DND-41 (cell line): ENCODE measurements around the gene AQP2.

ENCODE experiments used
- CTCF ChIP-seq: IDR thresholded peaks from 2 replicates; pipeline ENCODE4 v1.5.1; 2012; ENCODE audit warnings: borderline replicate concordance, low read length, moderate library complexity, mild to moderate bottlenecking; ENCODE audit not compliant: poor library complexity, severe bottlenecking; ENCODE audit errors: extremely low read depth
- EZH2 ChIP-seq: IDR thresholded peaks from 3 replicates; pipeline ENCODE4 v1.6.1; 2012; ENCODE audit warnings: borderline replicate concordance, low read depth, mild to moderate bottlenecking, moderate library complexity, low read length, inconsistent platforms; ENCODE audit not compliant: severe bottlenecking

DNA sequence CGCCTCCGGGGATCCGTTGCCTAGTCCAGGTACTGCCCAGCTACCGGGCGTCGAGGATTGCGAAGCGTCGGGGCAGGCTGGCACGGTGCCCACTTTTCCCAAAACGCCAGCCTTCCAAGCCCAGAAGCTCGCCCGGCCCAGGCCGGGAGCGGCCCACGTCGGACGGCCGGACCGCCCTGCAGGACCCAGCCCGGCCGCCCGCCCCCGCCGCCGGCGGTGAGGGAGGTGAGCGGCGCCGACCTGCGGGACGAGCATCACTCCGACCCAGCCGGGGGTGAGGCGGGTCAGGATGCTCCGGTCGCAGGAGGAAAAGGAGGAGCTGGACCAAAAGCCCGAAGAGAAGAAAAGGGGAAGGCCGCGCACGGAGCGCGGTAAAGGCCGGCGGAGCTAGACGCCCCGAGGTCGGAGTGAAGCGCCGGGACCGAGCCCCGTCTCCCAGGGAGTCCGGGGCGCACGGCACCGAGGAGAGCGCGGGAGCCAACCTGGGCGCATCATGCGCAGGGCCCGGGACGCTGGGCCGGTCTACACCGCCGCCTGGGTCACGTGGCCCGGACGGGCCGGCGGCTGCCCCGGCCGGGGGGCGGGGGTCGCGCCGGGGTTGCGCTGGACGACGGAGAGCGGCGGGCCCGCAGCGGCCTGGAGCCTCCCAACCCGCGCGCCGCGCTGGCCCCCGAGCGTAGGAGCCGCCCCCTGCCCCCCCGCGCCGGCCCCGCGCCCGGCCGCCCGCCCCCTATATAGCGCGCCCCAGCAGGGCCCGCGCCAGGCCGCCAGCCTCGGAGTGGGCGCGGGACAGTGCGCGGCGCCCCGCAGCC, 10.8 kb downstream of the AQP2 start, which contains the start of gene AQP5:
- no peak for TF ChIP-seq EZH2
- TF ChIP-seq CTCF = no peak
